ENCODE results near the gene AKNA. TPM values are rescaled to one million over a fixed set of nuclear protein-coding genes. Genes with fewer than 3 reads are reported as not detected.

AKNA gene
- polyA plus RNA-seq, 3 donors: 3.3 to 147 (median 7.3) TPM

GRCh38 chr9:114407889-114408288 lies 20.1 kb upstream of the AKNA start:
- intact Hi-C loops (cut with micrococcal nuclease): loop anchor here (5.0 to 10.0 kb wide), 2 partner anchors 77 to 79 kb away; no protein-coding TSS in a partner anchor
- Histone ChIP-seq H3K4me2 (replicated peaks; ENCODE audit: extremely low read depth, low read length, poor library complexity, severe bottlenecking) (no peak overlapping the region), H3K27me3 (ENCODE audit: control insufficient read depth in 2 of 2, insufficient read depth in 2 of 2, low read length in 2 of 2) (no peaks in the 10 kb centered on the region), H3K9ac (ENCODE audit: insufficient read depth, low read length, poor library complexity, severe bottlenecking) (no peak overlapping the region), H3K9me3 (replicated peaks in 1 of 2; ENCODE audit: control insufficient read depth in 1 of 2, insufficient read depth in 1 of 2, low read length in 2 of 2) (no peaks in the 10 kb centered on the region), H3K36me3 (replicated peaks in 1 of 2; ENCODE audit: control insufficient read depth in 1 of 2, insufficient read depth in 2 of 2, low read length in 2 of 2) (no peaks in the 10 kb centered on the region), H3K4me3 (replicated peaks in 1 of 3; ENCODE audit: low read depth in 2 of 3, low read length in 3 of 3) (no peak overlapping the region), H3K27ac (ENCODE audit: low read depth in 1 of 2, low read length in 2 of 2) (no peak overlapping the region), H3K4me1 (ENCODE audit: control insufficient read depth in 1 of 2, insufficient read depth in 2 of 2, low read length in 2 of 2) (peaks cover 0 to 13% of the 10 kb centered on the region in 2 donors), H4K20me1 (ENCODE audit: insufficient read depth, low read length) (no peaks in the 10 kb centered on the region), H3K79me2 (ENCODE audit: insufficient read depth, low read length) (no peaks in the 10 kb centered on the region), H2AFZ (ENCODE audit: insufficient read depth, low read depth, low read length, poor library complexity, severe bottlenecking) (no peak overlapping the region)
- peak overlapping the region in 2 of 7 donors; percentile 16 to 63 for H3K27ac Mint-ChIP-seq
- TF ChIP-seq, protein P1, sequence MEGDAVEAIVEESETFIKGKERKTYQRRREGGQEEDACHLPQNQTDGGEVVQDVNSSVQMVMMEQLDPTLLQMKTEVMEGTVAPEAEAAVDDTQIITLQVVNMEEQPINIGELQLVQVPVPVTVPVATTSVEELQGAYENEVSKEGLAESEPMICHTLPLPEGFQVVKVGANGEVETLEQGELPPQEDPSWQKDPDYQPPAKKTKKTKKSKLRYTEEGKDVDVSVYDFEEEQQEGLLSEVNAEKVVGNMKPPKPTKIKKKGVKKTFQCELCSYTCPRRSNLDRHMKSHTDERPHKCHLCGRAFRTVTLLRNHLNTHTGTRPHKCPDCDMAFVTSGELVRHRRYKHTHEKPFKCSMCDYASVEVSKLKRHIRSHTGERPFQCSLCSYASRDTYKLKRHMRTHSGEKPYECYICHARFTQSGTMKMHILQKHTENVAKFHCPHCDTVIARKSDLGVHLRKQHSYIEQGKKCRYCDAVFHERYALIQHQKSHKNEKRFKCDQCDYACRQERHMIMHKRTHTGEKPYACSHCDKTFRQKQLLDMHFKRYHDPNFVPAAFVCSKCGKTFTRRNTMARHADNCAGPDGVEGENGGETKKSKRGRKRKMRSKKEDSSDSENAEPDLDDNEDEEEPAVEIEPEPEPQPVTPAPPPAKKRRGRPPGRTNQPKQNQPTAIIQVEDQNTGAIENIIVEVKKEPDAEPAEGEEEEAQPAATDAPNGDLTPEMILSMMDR (IDR thresholded peaks at IDR 0.05): no peak
- no peaks in the 10 kb centered on the region for H3K9me3 Mint-ChIP-seq
- 80% methylated on average over 4 of the region's 5 CpGs for WGBS (ENCODE audit: insufficient coverage)
- DNase-seq: no peak
- peaks cover 0 to 6% (median 1%) of the 10 kb centered on the region in 3 donors for H3K27me3 Mint-ChIP-seq (ENCODE audit: low read depth in 3 of 3)
- no peaks in the 10 kb centered on the region for H3K36me3 Mint-ChIP-seq
- H3K4me3 Mint-ChIP-seq: no peak overlapping the region
- H3K4me1 Mint-ChIP-seq: peaks cover 14% of the 10 kb centered on the region

GRCh38 chr9:114406441-114406840 lies 18.7 kb upstream of the AKNA start:
- WGBS (ENCODE audit: insufficient coverage): 93% methylated on average over 13 of the region's 13 CpGs
- no peaks in the 10 kb centered on the region for H3K36me3 Mint-ChIP-seq
- H3K9ac ChIP-seq (ENCODE audit: insufficient read depth, low read length, poor library complexity, severe bottlenecking): no peak overlapping the region
- intact Hi-C loops (cut with micrococcal nuclease): loop anchor here (5.0 to 10.0 kb wide), 2 partner anchors 78 to 81 kb away; no protein-coding TSS in a partner anchor
- H3K4me1 ChIP-seq (ENCODE audit: control insufficient read depth in 1 of 2, insufficient read depth in 2 of 2, low read length in 2 of 2): peaks cover 0 to 13% of the 10 kb centered on the region in 2 donors
- H3K36me3 ChIP-seq (replicated peaks in 1 of 2; ENCODE audit: control insufficient read depth in 1 of 2, insufficient read depth in 2 of 2, low read length in 2 of 2): no peaks in the 10 kb centered on the region
- H3K4me3 ChIP-seq (replicated peaks in 1 of 3; ENCODE audit: low read depth in 2 of 3, low read length in 3 of 3): no peak overlapping the region
- peaks cover 14% of the 10 kb centered on the region for H3K4me1 Mint-ChIP-seq
- H3K27me3 Mint-ChIP-seq (ENCODE audit: low read depth in 3 of 3): peaks cover 0 to 6% (median 1%) of the 10 kb centered on the region in 3 donors
- H3K27ac Mint-ChIP-seq: peak overlapping the region in 2 of 7 donors; percentile 0 to 10
- H2AFZ ChIP-seq (ENCODE audit: insufficient read depth, low read depth, low read length, poor library complexity, severe bottlenecking): no peak overlapping the region
- no peaks in the 10 kb centered on the region for H4K20me1 ChIP-seq (ENCODE audit: insufficient read depth, low read length)
- no peak for DNase-seq
- H3K9me3 Mint-ChIP-seq: no peaks in the 10 kb centered on the region
- H3K27ac ChIP-seq (ENCODE audit: low read depth in 1 of 2, low read length in 2 of 2): no peak overlapping the region
- TF ChIP-seq, protein P1 (IDR thresholded peaks at IDR 0.05): no peak
- H3K4me3 Mint-ChIP-seq: no peak overlapping the region
- no peaks in the 10 kb centered on the region for H3K79me2 ChIP-seq (ENCODE audit: insufficient read depth, low read length)
- H3K4me2 ChIP-seq (replicated peaks; ENCODE audit: extremely low read depth, low read length, poor library complexity, severe bottlenecking): no peak overlapping the region
- H3K9me3 ChIP-seq (replicated peaks in 1 of 2; ENCODE audit: control insufficient read depth in 1 of 2, insufficient read depth in 1 of 2, low read length in 2 of 2): no peaks in the 10 kb centered on the region
- no peaks in the 10 kb centered on the region for H3K27me3 ChIP-seq (ENCODE audit: control insufficient read depth in 2 of 2, insufficient read depth in 2 of 2, low read length in 2 of 2)
